RWPE1 (cell line): ENCODE measurements around the gene FSTL1.

ENCODE experiments used
- CTCF ChIA-PET: fragments of 350-600 bp; sonication (Branson Sonifier 250); formaldehyde crosslinking; extraction: SDS; loops from one replicate; lab custom pipeline; 2021; lab: Yijun Ruan, JAX
- POLR2A ChIA-PET: fragments of 400-600 bp; formaldehyde crosslinking; extraction: SDS; loops from one replicate; lab custom pipeline; 2020; ENCODE audit warnings: antibody characterized with exemption; ENCODE audit not compliant: low non-redundant PET; lab: Yijun Ruan, JAX
- DNase-seq: peaks from one replicate; pipeline ENCODE4 v3.0.0; 2012; ENCODE audit warnings: low spot score
- H3K27ac ChIP-seq: fragments of 450-650 bp; 2 replicates; pipeline ENCODE4 v1.5.1; 2017
- TF ChIP-seq, protein P1 (sequence below): fragments of 450-650 bp; conservative IDR thresholded peaks from 2 replicates; pipeline ENCODE4 v1.5.1; 2017; ENCODE audit warnings: low read depth, mild to moderate bottlenecking

Gene FSTL1

DNA sequence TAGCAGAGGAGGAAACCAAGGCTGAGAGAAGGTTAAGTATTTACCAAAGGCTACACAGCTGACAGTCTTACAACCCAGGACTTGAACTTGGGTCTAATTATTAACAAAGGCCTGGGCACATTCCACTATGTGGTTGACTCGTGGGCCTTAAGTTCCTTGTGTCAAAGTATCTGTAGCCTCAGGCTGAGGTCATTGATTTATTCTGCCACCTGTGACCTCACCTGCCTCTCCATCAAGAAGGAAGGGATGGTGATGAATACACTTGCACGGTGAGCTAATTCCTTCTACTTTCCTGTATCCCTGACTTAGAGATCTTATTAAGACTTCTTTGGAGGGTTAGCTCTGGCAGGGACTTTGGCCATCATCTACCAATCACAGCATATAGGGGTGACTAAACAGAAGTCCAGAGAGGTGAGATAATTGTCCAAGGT, 81.7 kb downstream of the FSTL1 start:
- DNase-seq: no peak
- TF ChIP-seq, protein P1, sequence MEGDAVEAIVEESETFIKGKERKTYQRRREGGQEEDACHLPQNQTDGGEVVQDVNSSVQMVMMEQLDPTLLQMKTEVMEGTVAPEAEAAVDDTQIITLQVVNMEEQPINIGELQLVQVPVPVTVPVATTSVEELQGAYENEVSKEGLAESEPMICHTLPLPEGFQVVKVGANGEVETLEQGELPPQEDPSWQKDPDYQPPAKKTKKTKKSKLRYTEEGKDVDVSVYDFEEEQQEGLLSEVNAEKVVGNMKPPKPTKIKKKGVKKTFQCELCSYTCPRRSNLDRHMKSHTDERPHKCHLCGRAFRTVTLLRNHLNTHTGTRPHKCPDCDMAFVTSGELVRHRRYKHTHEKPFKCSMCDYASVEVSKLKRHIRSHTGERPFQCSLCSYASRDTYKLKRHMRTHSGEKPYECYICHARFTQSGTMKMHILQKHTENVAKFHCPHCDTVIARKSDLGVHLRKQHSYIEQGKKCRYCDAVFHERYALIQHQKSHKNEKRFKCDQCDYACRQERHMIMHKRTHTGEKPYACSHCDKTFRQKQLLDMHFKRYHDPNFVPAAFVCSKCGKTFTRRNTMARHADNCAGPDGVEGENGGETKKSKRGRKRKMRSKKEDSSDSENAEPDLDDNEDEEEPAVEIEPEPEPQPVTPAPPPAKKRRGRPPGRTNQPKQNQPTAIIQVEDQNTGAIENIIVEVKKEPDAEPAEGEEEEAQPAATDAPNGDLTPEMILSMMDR: no peak
- ChIA-PET CTCF (no interaction called here), POLR2A (interaction anchor here (1.1 kb wide), 1 partner anchor 20 kb away, joined by 3 read pairs; the partner anchor contains the start of gene LRRC58)
- H3K27ac ChIP-seq: no peak overlapping the region

DNA sequence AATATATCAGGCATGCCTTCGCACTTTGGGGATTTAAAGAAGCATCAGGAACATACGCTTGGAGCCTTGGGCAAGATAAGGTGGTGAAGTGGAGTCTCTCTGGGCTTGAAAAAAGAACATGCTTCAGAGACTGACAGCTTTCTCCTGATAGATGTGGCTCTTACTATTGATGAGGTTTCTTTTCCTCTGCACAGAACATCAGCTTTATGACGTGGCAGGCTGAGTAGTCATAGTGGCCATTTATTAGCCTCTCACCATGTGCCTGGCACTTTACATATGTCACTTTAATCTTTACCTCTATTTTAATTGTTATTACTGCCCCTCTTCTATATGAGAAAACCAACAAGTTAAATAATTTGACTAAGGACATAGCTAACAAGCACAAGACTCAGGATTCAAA, 82.6 kb downstream of the FSTL1 start:
- TF ChIP-seq, protein P1: no peak
- POLR2A ChIA-PET: interaction anchor here (1.1 kb wide), 1 partner anchor 19 kb away, joined by 3 read pairs; the partner anchor contains the start of gene LRRC58
- no peak overlapping the region for H3K27ac ChIP-seq
- CTCF ChIA-PET: no interaction called here
- DNase-seq: no peak

DNA sequence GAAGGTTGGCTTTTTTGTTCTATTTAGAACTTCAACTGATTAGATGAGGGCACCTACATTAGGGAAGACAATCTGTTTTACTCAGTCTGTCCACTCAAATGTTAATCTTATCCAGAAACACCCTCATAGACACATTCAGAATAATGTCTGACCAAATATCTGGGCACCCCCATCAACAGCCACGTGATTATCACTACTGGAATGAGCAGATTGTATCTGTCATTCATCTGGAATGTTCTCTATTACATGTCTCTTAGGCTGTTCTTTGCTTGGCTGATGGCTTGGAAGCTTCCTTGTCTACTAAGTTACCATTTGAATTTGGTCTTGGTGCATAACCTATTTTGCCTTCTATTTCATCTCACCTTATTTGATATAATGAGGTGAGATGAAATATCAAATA, 86.0 kb downstream of the FSTL1 start:
- CTCF ChIA-PET: interaction anchor here (0.6 kb wide), 1 partner anchor 36 kb away, joined by 4 read pairs; no protein-coding TSS in a partner anchor
- no peak overlapping the region for H3K27ac ChIP-seq
- TF ChIP-seq, protein P1: no peak
- DNase-seq: peak; percentile 20
- POLR2A ChIA-PET: no interaction called here

DNA sequence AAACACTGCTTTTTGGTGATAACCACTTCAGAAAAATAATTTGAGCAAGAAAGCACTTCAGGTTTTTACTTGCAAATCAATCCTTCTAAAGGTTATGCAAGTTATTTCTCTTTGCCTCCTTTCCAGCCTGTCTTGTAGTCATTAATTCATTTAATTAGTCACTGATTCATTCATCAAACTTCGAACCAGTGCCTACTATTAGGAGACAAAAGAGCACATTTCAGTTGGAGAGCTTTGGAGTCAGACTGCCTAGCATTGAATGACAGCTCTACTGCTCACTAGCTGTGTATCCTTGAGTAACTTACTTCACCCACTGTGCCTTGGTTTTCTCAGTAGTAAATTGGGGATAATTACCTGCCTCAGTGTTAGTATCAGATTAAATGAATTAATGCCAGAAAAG, 86.7 kb downstream of the FSTL1 start:
- ChIA-PET POLR2A (interaction anchor here (0.6 kb wide), 1 partner anchor 23 kb away, joined by 4 read pairs; no protein-coding TSS in a partner anchor), CTCF (interaction anchor here (0.6 kb wide), 1 partner anchor 37 kb away, joined by 4 read pairs; no protein-coding TSS in a partner anchor)
- H3K27ac ChIP-seq: no peak overlapping the region
- TF ChIP-seq, protein P1: no peak
- no peak for DNase-seq

DNA sequence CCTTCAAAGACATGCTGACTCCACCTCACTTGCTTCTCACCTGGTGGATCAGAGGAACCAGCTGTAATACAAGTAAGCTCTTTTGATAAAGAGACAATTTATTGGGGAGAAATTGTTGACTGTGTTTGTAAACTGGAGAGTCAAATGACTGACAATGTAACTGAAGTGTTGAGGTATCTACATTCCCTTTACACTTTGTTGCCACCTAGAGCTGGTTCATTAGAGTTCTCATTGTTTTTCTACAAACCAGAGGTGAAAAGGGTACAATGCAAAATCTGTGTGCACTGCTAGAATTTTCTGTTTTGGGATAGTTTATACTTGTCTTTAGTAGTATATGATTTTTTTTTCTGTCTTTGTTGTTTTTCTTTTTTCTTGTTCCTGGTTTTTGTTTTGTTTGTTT, 93.0 kb downstream of the FSTL1 start:
- no peak for DNase-seq
- CTCF ChIA-PET: interaction anchor here (0.6 to 0.7 kb wide), 2 partner anchors 9 to 201 kb away, joined by 3 read pairs; partner anchors contain the start of gene LRRC58
- TF ChIP-seq, protein P1: no peak
- H3K27ac ChIP-seq: no peak overlapping the region
- POLR2A ChIA-PET: interaction anchor here (0.8 kb wide), 1 partner anchor 9 kb away, joined by 5 read pairs; the partner anchor contains the start of gene LRRC58

DNA sequence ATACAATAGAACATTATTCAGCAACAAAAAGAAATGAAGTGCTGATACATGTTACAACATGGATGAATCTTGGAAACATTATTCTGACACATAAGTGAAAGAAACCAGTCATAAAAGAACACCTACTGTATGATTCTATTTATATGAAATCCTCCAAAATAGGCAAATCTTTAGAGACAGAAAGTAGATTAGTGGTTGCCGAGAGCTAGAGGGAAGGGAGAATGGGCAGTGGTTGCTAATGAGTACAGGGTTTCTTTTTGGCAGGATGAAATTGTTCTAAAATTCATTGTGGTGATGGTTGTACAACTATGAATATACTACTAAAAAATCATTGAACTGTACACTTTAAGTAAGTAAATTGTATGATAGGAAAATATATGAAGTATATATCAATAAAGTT, 95.3 kb downstream of the FSTL1 start:
- no peak for DNase-seq
- POLR2A ChIA-PET: no interaction called here
- CTCF ChIA-PET: no interaction called here
- TF ChIP-seq, protein P1: no peak
- no peak overlapping the region for H3K27ac ChIP-seq
